Measurements from ENCODE around the gene BHLHE41. TPM values are rescaled to one million over a fixed set of nuclear protein-coding genes. Genes with fewer than 3 reads are reported as not detected.

BHLHE41 gene
- total and polyA plus RNA-seq, 2 of the 8 experiments (the other 6 are each of a cell fraction or from before 2014, with no cell fraction given): 1.1 to 3.4 TPM

GRCh38 chr12:26122681-26123481 lies 2.0 kb downstream of the BHLHE41 start (continued):
- no peak for TF ChIP-seq CHD7 (IDR thresholded peaks at IDR 0.05; ENCODE audit: insufficient replicate concordance, low read length)
- TF ChIP-seq CTCF (IDR thresholded peaks at IDR 0.05; ENCODE audit: control extremely low read depth in 1 of 3, insufficient read depth in 1 of 3, low read depth in 1 of 3, low read length in 3 of 3): peak in 1 of 3 experiments; percentile 21; a peak in 1 of 4 replicates
- TF ChIP-seq ASH2L (IDR thresholded peaks at IDR 0.05; ENCODE audit: low read length): peak; percentile 67
- no peak for TF ChIP-seq BRCA1 (IDR thresholded peaks at IDR 0.05; ENCODE audit: low read depth, low read length)
- TF ChIP-seq EP300 (IDR thresholded peaks at IDR 0.05; ENCODE audit: borderline replicate concordance in 1 of 2, low read depth in 2 of 2, low read length in 2 of 2): no peak
- no peak for TF ChIP-seq RFX5 (IDR thresholded peaks at IDR 0.05; ENCODE audit: borderline replicate concordance, low read depth, low read length)
- peak; percentile 16; the same call in 1 of the 2 replicates for TF ChIP-seq CBX8 (IDR thresholded peaks at IDR 0.05; ENCODE audit: borderline replicate concordance, low read depth, low read length)

Data from H1 (cell line).